Hematopoietic multipotent progenitor cell treated with erythropoietin and hydrocortisone succinate and interleukin-3 and kit ligand, for 17 days (in vitro differentiated cells): Measurements from ENCODE around the gene GLO1.

Experiments
- DNase-seq: peaks from one replicate; pipeline ENCODE4 v3.0.0-alpha.2; 2015; ENCODE audit warnings: low spot score

GLO1 gene

DNA sequence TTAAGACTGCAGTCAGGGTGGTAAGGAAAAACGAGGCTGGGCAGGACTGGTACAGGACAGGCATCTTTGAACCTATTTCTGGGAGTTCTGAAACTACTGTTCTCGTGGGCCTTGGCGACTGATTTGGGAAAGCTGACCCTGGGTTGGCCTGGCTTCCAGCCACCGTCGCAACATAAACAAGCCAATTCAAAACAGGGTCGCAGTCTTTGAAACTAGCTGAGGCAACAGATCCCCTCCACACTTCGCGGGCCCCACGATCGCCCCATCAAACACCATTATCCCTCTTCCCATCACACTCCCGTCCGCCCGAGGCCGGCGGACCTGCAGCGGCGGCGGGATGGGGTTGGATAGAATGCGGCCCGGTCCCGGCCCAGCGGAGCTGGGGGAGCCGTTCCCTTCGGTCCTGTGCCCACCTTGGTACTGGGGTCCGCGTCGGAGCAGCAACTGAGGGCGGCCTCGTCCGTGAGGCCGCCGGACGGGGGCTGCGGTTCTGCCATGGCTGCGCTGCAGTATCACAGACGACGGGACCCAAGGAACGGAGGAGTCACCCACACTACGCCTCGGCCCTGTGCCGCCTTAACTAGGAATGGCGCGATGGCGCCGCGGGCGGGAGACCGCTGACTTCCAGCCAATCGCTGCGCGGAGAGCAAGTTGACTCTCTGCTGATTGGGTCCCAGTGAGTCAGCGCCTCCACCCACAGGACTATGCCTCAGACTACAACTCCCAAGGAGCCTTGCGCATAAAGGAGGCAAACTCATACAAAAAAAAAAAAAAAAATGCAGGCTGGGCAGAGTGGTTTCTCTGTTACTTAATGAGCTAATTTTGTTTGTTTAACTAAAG lies at the start of gene GLO1:
Gene GLO1, minus strand, starts transcription at position 588 of the 840 bp plus-strand sequence. Its CDS starts 91 bp downstream, at position 497.
- DNase-seq: peak; percentile 95

DNA sequence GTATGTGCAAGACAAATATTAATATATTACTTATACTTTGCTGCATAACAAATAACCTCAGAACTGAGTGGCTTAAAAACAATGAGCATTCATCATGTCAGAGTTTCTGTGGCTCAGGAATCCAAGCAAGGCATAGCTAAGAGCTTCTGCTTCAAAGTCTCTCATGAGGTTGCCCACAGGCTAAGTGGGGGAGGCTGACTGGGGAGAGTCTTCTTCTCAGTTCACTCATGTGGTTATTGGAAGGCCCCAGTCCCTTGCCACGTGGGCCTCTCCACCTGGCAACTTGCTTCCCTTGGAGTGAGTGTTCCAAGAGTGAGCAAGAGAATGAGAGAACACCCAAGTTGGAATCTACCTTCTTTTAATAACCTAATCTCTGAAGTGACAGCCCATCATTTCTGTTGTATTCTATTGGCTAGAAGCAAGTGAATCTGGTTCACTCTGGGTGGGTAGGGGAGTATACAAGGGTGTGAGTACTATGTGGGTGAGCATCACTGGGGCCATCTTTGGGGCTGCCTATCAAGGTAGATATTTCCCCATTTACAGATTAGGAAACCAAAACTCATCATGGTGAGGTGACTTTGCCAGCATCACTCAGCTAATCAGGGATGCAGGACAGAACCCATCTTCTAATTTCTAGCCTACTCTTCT lies 48.1 kb upstream of the GLO1 start:
- no peak for DNase-seq

DNA sequence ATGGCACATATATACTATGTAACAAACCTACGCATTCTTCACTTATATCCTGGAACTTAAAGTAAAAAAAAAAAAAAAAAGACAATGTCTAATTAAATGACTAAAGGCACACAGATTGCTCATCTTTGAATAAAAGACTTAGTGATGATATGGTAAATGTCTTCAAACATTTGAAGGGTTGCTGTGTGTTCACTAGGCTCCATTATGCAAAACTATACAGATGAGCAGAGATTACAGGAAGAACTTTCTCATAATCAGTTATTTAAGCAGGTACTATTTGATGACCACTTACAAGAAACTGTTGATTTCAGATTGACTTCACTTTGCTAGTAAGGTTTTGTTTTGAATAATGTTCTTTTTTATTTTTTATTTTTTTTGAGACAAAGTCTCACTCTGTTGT lies 46.5 kb upstream of the GLO1 start:
- no peak for DNase-seq

DNA sequence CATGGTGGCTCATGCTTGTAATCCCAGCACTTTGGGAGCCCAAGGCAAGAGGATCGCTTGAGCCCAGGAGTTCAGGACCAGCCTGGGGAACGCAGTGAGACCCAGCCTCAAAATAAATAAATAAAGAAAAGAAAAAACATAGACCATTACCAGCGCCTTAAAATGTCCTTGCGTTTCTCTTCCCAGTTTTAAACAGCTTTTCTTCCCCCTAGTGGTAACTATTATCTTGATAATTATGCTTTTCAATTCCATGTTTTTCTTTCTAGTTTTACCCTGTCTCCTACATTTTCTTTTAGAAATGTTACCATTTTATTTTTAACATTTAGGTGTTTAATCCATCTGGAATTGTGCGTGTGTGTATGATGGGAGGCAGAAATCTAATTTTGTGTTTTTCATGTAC lies 36.6 kb upstream of the GLO1 start:
- DNase-seq: no peak

DNA sequence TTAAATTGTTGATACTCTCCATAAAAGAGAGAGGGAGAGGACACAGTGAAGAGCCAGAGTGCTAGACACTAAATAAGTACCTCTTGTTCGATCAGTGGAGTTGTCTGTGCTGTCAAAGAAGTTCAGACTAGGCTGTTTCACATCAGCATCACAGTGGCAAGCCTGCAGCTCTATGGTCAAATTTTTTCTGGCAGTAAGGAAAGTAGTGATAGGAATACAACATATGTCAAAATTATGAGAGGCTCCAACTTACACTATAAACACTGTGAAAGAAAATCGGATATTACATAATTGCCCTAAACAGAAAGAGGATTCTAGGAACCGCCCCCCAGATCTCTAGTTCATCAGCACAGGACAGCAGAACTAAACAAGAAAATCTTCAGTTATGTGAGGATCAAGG lies 35.3 kb upstream of the GLO1 start:
- DNase-seq: no peak

DNA sequence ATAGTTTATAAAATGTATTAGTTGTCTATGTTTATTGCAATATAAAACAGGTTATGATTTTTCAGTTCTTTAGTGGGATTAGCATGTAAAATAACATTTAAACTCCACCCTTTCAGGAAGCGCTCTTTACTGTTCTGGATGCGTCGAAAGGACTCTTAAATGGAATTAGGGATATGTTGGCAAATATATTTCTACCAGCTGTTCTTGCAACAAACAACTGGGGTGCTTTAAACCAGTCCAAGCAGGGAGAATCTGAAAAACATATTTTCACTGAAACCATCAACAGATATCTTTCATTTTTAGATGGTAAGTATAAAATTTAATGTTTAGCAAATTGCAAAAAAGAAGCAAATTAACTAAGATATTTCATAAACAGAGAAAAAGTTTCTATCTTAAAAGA lies 34.0 kb upstream of the GLO1 start:
- no peak for DNase-seq

DNA sequence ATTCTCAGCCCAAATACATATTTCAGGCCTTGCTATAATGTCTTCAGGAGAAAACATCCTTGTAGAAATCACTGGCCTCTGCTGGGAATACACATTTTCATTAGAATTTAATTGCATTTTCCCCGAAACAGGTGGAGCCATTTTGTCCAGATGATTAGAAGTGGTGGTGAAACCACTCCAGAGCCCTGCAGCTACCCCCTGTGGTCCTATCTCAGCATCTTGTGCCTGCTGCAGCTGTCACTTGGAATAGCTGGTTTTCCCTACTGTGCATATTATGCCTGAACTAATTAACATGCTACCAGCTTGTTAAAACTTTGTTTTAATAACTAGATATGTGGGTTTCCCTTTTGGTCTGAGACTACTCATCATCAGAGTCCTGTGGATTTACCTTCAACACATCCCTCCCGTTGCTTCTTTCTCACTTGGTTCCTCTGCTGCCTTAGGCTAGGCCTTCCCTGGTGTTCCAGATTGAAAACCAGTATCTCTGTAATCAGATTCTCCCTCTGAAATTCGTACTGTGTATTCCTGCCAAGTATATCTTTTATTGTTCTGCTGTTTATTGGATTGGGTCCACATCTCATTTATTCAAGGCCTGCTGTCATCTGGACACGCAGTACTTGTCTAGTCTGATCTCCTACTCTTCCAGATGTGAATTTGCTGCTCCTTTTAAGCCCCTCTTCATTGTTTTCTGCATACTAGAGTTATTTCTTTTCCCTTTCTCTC lies 27.4 kb upstream of the GLO1 start:
- no peak for DNase-seq

DNA sequence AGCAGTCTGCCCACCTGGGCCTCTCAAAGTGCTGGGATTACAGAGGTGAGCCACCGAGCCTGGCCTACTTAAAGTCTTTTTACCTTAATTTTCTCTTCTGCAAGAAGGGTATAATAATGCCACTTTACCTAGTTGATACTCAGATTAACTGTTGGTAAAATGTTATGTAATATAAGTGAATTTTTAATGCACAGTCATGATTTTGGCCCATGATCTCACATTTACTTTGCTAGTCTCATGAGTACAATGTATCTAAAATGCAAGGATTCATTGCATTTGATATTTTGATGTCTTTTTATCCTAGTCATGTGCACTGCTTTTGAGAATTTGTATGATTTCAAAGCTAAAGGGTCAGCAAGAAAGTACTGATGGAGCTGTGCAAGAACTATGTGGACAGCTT lies 25.3 kb upstream of the GLO1 start:
- no peak for DNase-seq

DNA sequence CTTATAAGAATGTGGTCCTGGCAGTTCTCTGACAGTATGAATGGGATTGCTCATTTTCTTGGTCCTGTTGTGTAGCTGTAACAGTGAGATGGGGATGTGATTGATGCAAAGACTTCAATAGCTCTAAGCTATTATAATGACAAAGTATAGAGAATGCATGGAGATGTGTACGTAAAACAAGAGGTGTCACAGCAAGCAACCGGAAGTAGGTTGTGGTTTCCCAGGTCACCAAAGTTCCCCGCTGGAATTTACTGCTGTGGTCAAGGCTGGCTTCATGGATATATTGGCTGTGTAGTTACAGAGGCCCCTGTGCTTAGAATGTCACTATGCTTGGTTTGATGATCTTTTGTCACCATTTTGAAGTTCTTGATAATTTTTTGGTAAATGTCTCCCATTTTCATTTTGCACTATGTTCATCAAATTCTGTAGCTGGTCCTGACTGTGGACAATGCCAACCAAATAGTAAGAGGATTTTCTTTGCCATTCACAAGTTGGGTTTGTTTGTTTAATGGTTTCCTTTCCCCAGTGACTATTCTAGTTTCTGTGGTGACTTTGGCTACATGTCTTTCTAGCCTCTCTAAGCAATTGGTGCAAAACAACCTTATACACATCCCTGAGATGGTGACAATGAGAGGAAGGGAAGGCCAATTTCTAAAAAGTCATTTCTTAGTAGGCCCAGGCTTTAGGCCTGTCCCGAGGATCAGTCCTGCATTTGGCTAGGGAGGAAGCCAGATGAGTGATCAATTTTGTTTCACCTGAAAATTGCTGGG lies 22.7 kb upstream of the GLO1 start:
- DNase-seq: no peak

DNA sequence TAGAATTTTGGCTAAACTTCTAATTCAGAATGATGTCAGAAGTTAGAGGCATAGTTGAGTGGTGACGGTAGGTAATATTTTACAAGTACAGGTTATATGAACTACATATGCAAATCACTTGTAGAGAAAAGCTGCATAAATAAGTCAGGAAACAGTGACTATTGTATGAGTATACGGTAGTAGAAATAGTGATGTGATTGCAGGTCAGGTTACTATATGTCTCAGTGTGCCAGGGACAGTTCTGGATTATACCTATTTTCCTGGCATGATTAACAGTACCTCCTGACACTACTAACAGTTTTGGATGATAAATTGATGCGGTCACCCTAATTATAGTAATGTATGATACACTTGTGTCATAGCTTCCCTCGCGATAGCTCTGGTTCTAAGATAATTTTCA lies 21.4 kb upstream of the GLO1 start:
- DNase-seq: no peak

DNA sequence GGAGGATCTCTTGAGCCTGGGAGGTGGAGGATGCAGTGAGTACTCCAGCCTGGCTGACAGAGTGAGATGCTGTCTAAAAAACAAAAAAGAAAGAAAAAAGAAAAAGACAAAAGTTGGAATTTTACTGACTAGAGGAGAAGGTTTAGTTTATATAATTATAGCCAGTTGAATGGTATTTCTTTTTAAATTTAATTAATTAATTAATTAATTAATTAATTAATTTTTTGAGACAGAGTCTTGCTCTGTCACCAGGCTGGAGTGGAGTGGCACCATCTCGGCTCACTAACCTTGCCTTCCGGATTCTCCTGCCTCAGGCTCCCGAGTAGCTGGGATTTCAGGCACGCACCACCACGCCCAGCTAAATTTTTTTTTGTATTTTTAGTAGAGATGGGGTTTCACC lies 20.8 kb upstream of the GLO1 start:
- DNase-seq: no peak

DNA sequence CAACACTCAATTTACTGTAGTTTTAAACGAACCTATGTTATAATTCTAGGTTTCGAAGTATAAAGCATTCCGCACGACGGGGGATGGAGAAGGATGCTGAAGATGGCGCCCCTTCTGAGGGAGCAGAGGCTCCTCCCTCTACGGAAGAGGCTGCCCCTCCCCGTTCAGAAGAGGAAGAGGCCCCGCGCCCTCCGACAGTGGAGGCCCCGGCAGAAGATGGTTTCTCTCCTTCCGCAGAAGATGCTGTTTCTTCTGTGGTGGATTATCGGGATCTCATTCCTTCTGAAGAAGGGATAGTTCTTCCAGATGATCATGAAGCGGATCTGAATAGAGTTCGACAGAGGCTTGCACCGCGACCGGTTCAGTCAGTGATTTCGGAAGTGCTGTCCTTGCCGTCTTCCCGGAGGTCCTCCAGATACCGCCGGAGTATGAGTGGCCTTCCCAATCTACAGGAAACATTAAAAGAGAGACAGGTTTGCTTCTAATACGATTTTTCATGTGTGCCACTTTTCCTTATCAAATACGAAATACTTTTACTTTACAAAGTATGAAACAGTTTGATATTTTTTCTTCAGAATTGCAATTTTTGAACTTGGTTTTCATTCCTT lies 19.9 kb upstream of the GLO1 start:
- DNase-seq: no peak

DNA sequence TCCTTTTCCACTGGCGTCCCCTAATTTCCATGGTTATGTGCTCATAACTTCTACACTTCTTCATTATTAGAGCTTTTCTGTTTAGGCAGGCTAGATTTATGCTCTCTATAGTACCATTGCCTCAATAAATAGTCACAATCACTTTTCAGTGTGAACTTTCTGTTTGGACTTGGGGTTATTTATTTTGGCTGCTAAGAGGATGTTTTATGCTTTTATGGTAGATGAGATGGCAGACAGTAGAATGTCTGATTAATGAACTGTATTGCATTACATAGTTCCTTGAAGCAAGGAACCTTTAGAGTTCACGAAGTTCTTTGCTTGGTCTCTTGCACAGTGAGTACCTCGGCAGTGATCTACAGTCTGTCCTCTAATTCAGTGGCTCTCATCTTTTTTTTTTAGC lies 19.1 kb upstream of the GLO1 start:
- no peak for DNase-seq

DNA sequence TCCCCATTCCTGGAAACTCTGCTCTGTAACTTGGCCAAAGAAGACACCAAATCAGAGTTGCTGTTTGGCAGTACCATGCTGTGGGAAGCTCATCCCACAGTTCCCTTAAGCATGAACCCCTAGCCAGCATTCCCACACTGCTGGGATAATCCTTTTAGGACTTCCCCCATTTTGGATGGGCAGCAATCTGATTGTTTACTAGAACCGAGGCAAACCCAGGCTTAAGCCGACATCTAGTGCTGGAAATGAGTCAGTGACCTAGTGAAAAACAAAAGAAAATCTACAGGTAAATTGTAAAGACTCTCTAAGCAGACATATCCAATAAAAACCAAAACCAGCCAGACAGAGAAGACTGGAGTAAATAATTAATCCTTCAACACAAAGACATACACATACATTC lies 17.4 kb upstream of the GLO1 start:
- no peak for DNase-seq

DNA sequence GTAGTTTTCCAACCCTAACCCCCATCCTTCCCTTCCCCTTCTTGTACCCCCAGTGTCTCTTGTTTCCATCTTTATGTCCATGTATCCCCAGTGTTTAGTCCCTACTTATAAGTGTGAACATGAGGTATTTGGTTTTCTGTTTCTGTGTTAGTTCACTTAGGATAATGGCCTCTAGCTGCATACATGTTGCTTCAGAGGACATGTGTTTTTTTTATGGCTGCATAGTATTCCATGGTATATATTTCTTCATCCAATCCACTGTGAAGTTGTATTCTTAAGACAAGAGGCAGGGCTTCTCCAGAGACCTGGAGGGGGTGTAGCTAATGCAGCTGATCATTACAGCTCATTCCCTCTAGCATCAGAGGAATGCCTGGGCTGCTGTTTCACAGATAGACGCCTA lies 16.4 kb upstream of the GLO1 start:
- no peak for DNase-seq

DNA sequence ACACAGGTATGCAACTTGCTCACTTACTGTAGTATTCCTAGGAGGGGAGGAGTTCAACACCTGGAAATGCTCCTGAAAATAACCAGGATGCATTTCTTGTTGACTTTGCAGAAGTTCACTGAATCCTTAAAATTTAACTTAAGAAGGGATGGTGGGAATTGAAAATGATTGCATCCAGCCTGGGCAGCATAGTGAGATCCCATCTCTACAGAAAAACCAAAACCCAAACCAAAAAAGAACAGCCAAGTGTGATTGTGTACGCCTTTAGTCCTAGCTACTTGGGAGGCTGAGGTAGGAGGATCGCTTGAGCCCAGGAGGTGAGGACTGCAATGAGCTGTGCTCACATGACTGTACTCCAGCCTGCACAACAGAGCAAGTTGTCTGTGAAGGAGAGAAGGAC lies 13.9 kb upstream of the GLO1 start:
- no peak for DNase-seq

DNA sequence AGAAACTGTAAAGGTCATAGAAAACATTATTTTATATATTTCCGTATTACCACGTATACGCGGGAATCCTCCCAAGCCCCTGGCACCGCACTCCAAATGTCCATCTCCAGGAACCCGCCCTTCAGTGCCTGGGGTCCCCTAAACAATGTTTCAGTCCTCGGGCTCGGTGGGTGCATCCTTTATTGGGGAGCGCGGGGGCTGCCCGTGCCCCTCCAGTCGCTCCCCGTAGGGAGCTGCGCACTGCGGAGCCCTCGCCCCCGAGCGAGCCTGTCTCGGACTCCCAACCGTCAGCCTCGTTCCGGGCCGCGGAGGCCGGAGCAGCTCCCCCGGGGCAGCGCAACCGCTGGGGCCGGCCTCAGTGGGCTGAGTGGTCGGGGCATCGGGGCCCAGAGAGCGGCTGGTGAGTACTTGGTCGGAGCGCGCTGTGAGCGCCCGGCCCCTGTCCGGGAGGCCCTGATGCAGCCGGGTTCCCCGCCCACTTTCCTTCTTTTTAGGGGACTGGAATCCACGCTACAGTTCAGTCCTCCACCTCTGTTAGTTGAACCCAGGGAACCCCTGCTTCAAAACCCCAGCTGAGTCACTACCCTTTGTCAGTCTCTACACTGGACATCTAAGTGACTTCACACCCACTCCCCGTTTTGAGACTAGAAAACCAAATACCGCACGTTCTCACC lies 12.2 kb upstream of the GLO1 start, which contains the start of gene DNAH8:
Gene DNAH8, plus strand, starts transcription at position 296 of the 674 bp plus-strand sequence. CDS start 7,499 bp downstream, outside the sequence.
- DNase-seq: no peak

DNA sequence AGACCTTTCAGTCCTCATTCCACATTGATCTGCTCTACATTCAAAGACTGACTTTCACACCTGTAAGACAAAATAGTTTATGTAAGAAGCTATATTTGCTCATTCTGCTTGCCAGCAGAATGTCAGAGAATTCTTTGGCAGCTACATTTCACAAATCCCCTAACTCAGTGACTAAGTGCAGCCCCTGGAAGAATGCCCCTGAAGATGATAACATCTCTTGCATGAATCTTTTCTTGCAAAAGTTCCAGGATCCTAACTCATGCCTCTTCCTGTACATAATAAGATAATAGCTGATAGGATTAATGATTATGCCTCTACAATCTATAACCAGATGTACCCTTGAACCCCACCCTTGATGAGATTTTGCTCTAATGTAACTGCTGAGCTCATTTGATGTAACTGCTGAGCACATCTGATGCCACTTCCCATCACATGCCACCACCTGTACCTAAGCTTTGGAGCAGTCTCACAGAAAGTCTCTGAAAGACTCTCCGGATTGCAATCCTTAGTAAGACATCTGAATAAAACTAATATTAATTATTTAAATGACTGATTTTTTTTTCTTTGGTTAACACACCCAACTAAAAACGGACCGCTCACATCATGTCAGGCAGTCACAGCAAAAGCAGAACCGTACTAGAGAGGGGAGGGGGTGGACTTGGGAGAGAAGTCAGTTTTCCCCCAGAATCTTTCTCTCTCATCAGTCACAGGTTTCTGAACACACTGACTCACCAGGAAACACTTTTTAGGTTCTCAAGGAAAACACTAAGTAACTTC lies 11.5 kb upstream of the GLO1 start:
- DNase-seq: no peak

DNA sequence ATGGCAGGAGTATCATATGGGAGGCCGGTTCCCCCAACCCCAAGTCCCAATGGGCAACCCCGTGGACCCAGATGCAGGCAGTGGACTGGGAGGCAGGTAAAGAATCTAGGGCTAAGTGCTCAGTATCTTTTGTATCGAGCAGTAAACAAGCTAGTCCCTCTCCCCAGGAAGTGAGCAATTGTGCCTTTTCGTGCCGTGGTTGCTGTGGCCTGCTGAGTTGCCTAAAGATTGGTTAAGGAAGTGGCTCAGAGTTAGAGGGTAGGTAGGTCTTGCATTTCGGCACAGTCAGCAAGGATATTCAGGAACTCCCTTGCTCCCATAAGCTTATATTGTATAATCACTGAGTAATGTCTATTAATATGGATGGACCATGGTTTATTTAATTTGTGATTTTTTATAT lies 10.9 kb upstream of the GLO1 start:
- DNase-seq: no peak

DNA sequence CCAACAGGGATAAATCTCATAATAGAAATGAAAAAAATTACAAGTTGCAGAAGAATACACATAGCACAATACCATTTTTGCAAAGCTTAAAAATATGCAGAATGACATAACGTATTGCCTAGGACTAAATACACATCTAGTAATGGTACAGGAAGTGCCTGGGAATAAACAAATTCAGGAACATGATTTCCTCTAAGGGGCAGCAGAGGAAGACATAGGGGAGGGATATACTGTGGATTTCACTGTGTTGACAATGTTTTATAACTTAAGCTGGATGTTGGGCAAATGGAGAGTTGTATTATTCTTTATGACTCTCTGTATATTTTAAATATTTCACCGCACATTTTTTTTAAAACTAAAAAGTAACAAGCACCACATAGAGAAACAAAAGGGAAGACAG lies 5.6 kb upstream of the GLO1 start:
- DNase-seq: no peak
